ENCODE data around the gene ITGB4. TPM values are rescaled to one million over a fixed set of nuclear protein-coding genes. Genes with fewer than 3 reads are reported as not detected.

The ITGB4 gene
- polyA plus RNA-seq, 1 of the 3 experiments (the other 2 are of a cell fraction), result 7.0 TPM

DNA sequence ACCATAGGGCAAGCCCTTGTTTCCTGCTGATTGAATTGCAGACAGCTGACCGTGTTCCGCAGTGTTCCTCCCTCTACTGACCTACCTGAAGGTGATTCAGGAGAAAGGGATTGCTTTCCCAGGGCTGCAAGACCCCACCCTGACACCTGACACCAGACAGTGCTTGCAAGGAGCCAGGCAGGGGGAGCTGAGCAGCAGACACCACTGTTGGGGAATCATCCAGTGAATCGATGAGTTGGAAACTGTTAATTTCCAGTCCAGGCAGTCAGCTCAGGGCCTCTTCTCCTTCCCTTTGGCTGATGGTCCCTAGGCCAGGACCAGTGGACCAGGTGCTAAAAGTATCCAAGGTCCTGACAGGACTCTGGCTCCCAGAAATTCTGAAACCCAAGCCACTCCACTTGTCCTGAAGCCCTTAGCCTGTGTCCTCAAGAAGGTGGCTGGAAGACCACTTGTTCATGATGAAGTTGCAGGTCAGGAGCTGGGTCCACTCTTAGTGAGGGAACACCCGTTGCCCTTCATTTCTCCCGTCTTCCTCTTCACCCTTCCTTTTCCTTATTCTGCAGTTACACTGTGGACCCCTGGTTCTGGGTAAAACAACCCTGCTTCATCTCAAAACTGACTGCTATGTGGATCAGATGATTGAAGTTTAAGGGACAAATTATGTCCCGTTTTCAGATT is 53.9 kb downstream of the ITGB4 start:
- H3F3A ChIP-seq (replicated peaks; ENCODE audit: insufficient read depth), result peaks cover 49% of the 10 kb centered on the region
- H3K9ac ChIP-seq, result no peak overlapping the region
- 86% methylated on average over 6 of the region's 6 CpGs for WGBS (ENCODE audit: low lambda C conversion rate)
- POLR2A ChIA-PET, result interaction anchor here (0.6 to 7.6 kb wide), 18 partner anchors 7 to 228 kb away, joined by 3 to 161 read pairs (median 6); partner anchors contain the start of genes GALK1, TRIM65, UNK and WBP2
- TF ChIP-seq RAD21 (IDR thresholded peaks at IDR 0.05; ENCODE audit: low read length) (no peak), SIN3A (IDR thresholded peaks at IDR 0.05; ENCODE audit: borderline replicate concordance, low read depth, low read length) (no peak; the same call in none of the 2 replicates), JUND (IDR thresholded peaks at IDR 0.05) (no peak; the same call in 1 of the 2 replicates), CHD2 (IDR thresholded peaks at IDR 0.05; ENCODE audit: low read length, partially characterized antibody) (no peak), FOSL2 (IDR thresholded peaks at IDR 0.05; ENCODE audit: borderline replicate concordance, low read depth) (no peak), POLR2AphosphoS5 (IDR thresholded peaks at IDR 0.05; ENCODE audit: low read depth, low read length) (peak; percentile 70), NRF1 (IDR thresholded peaks at IDR 0.05; ENCODE audit: low read depth, low read length) (no peak)
- TF ChIP-seq, protein P1, sequence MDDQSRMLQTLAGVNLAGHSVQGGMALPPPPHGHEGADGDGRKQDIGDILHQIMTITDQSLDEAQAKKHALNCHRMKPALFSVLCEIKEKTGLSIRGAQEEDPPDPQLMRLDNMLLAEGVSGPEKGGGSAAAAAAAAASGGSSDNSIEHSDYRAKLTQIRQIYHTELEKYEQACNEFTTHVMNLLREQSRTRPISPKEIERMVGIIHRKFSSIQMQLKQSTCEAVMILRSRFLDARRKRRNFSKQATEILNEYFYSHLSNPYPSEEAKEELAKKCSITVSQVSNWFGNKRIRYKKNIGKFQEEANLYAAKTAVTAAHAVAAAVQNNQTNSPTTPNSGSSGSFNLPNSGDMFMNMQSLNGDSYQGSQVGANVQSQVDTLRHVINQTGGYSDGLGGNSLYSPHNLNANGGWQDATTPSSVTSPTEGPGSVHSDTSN (IDR thresholded peaks at IDR 0.05), result no peak
- H3K27me3 ChIP-seq (ENCODE audit: insufficient read depth), result no peaks in the 10 kb centered on the region
- no peak overlapping the region for H3K27ac ChIP-seq (ENCODE audit: low read depth in 2 of 2, low read length in 1 of 2)
- H3K4me1 ChIP-seq (ENCODE audit: control insufficient read depth in 1 of 2, insufficient read depth in 2 of 2, low read depth in 1 of 2, low read length in 1 of 2), result peaks cover 9 to 13% of the 10 kb centered on the region in 2 experiments; a peak in 3 of 4 replicates
- peak; percentile 33 for DNase-seq
- no peak overlapping the region for H2AFZ ChIP-seq (ENCODE audit: low read depth)
- no peak overlapping the region for H3K4me2 ChIP-seq
- H3K4me3 ChIP-seq (ENCODE audit: low read depth in 2 of 2, low read length in 1 of 2), result no peak overlapping the region
- H3K9me2 ChIP-seq, result no peaks in the 10 kb centered on the region
- H4K20me1 ChIP-seq (ENCODE audit: insufficient read depth), result peaks cover 55% of the 10 kb centered on the region
- CTCF ChIA-PET, result interaction anchor here (2.0 to 11.7 kb wide), 7 partner anchors 9 to 102 kb away, joined by 4 to 111 read pairs (median 33); partner anchors contain the start of genes GALK1 and UNK
- peaks cover 32% of the 10 kb centered on the region for H3K79me2 ChIP-seq (ENCODE audit: insufficient read depth)
- peaks cover 27 to 31% of the 10 kb centered on the region in 2 experiments for H3K36me3 ChIP-seq (replicated peaks in 1 of 2; ENCODE audit: control insufficient read depth in 1 of 2, insufficient read depth in 2 of 2, low read length in 1 of 2)
- H3K9me3 ChIP-seq, result no peaks in the 10 kb centered on the region

DNA sequence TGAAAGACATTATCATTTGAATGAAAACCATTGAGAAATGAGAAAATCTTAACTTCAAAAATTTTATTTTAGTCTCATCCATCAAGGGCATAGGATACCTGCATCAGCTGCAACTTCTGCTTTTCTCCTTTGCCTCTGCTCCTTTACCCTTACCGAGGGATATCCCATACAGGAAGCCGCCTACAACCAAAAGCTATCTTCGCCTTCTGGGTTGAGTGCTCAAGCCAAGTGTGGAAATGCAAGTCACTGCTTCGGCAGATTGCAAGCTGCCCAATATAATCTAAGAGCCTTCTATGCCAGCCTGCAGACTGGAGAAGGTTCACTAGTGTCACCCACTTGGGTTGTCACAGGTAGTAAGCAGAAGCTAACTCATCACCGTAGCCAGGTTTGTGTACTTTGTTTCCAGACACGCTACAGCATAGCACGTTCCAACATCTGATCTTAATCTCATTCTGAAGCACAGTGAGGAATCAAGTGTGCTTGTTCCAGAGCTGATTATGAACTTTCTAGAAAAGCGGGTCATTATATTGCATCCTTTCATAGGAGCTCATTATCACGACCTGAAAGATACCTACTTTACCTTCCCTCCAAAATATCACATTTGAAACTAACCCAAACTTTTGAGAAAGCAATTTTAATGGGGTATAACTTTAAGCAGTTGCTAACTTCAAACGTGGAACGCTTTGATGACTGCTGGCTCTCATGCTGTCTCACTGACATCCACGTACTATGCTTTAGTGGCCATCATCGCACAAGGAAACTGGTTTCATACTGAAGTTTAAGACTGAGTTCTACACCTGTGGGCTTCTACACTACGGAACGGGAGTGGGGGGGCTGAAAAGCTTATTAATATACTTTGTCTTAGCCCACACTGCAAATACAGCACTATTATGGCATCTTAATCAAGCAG is 55.4 kb downstream of the ITGB4 start:
- no peaks in the 10 kb centered on the region for H3K9me2 ChIP-seq
- H3K27ac ChIP-seq (ENCODE audit: low read depth in 2 of 2, low read length in 1 of 2), result peak overlapping the region in 1 of 2 experiments; percentile 17; a peak in 2 of 4 replicates
- 88% methylated on average over 15 of the region's 15 CpGs for whole genome bisulfite sequencing (ENCODE audit: low lambda C conversion rate)
- no peaks in the 10 kb centered on the region for H3K9me3 ChIP-seq
- peak overlapping the region; percentile 97; the same call in 1 of the 2 replicates for H3K9ac ChIP-seq
- peaks cover 32% of the 10 kb centered on the region for H3K79me2 ChIP-seq (ENCODE audit: insufficient read depth)
- POLR2A ChIA-PET, result interaction anchor here (0.6 to 7.6 kb wide), 21 partner anchors 8 to 320 kb away, joined by 3 to 161 read pairs (median 8); partner anchors contain the start of genes GALK1, TMEM94, UNC13D and UNK
- peaks cover 55% of the 10 kb centered on the region for H4K20me1 ChIP-seq (ENCODE audit: insufficient read depth)
- H3K36me3 ChIP-seq (replicated peaks in 1 of 2; ENCODE audit: control insufficient read depth in 1 of 2, insufficient read depth in 2 of 2, low read length in 1 of 2), result peaks cover 27 to 31% of the 10 kb centered on the region in 2 experiments
- no peaks in the 10 kb centered on the region for H3K27me3 ChIP-seq (ENCODE audit: insufficient read depth)
- H3K4me2 ChIP-seq, result peak overlapping the region; percentile 82
- CTCF ChIA-PET, result interaction anchor here (0.8 to 11.7 kb wide), 12 partner anchors 13 to 143 kb away, joined by 3 to 111 read pairs (median 8); partner anchors contain the start of genes GALK1, SMIM5 and TRIM65
- no peak for DNase-seq
- peaks cover 54% of the 10 kb centered on the region for H3F3A ChIP-seq (replicated peaks; ENCODE audit: insufficient read depth)
- no peak overlapping the region for H2AFZ ChIP-seq (ENCODE audit: low read depth)
- peaks cover 9 to 16% of the 10 kb centered on the region in 2 experiments; a peak in 3 of 4 replicates for H3K4me1 ChIP-seq (ENCODE audit: control insufficient read depth in 1 of 2, insufficient read depth in 2 of 2, low read depth in 1 of 2, low read length in 1 of 2)
- peak overlapping the region; percentile 90 to 94 for H3K4me3 ChIP-seq (ENCODE audit: low read depth in 2 of 2, low read length in 1 of 2)
- TF ChIP-seq GATA2 (CRISPR knock-in tag; IDR thresholded peaks at IDR 0.05) (0 out of 2 replicates have a peak, but pooled peaks have one; percentile 16), JUND (IDR thresholded peaks at IDR 0.05) (peak; percentile 20), RCOR1 (IDR thresholded peaks at IDR 0.05; ENCODE audit: low read length) (no peak), TCF12 (IDR thresholded peaks at IDR 0.05) (no peak; the same call in 1 of the 2 replicates), YY1 (IDR thresholded peaks at IDR 0.05; ENCODE audit: low read depth) (no peak), FOXM1 (IDR thresholded peaks at IDR 0.05; ENCODE audit: low read depth) (no peak), RFX5 (IDR thresholded peaks at IDR 0.05; ENCODE audit: low read length) (no peak), TAF1 (IDR thresholded peaks at IDR 0.05; ENCODE audit: borderline replicate concordance, low read depth, low read length) (no peak), MXI1 (IDR thresholded peaks at IDR 0.05; ENCODE audit: low read depth, low read length) (no peak), POLR2AphosphoS5 (IDR thresholded peaks at IDR 0.05; ENCODE audit: low read depth, low read length) (peak; percentile 81), TEAD4 (IDR thresholded peaks at IDR 0.05; ENCODE audit: borderline replicate concordance, insufficient read depth) (no peak)
- TF ChIP-seq, protein P2, sequence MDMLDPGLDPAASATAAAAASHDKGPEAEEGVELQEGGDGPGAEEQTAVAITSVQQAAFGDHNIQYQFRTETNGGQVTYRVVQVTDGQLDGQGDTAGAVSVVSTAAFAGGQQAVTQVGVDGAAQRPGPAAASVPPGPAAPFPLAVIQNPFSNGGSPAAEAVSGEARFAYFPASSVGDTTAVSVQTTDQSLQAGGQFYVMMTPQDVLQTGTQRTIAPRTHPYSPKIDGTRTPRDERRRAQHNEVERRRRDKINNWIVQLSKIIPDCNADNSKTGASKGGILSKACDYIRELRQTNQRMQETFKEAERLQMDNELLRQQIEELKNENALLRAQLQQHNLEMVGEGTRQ (IDR thresholded peaks at IDR 0.05; ENCODE audit: borderline replicate concordance, low read depth, low read length), result no peak
- TF ChIP-seq, protein P3, sequence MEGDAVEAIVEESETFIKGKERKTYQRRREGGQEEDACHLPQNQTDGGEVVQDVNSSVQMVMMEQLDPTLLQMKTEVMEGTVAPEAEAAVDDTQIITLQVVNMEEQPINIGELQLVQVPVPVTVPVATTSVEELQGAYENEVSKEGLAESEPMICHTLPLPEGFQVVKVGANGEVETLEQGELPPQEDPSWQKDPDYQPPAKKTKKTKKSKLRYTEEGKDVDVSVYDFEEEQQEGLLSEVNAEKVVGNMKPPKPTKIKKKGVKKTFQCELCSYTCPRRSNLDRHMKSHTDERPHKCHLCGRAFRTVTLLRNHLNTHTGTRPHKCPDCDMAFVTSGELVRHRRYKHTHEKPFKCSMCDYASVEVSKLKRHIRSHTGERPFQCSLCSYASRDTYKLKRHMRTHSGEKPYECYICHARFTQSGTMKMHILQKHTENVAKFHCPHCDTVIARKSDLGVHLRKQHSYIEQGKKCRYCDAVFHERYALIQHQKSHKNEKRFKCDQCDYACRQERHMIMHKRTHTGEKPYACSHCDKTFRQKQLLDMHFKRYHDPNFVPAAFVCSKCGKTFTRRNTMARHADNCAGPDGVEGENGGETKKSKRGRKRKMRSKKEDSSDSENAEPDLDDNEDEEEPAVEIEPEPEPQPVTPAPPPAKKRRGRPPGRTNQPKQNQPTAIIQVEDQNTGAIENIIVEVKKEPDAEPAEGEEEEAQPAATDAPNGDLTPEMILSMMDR (IDR thresholded peaks at IDR 0.05), result no peak
- TF ChIP-seq, protein P1 (IDR thresholded peaks at IDR 0.05), result no peak; the same call in 1 of the 2 replicates

Measured in SK-N-SH (cell line).